Testis (tissue), 2 donors: ENCODE measurements around the gene RIN2.

Experiments
- CTCF ChIP-seq, 3 experiments: fragments of 450-650 bp in 2 of 3; fragments of 200-600 bp in 1 of 3; sonication (generic) in 1 of 3; IDR thresholded peaks; one replicate each; pipeline ENCODE4 v1.5.1; 2016 to 2019; ENCODE audit warnings: antibody characterized with exemption in 3 of 3, mild to moderate bottlenecking in 2 of 3, moderate library complexity in 1 of 3
- POLR2A ChIP-seq: fragments of 450-650 bp; IDR thresholded peaks from one replicate; pipeline ENCODE4 v1.6.1; 2017; ENCODE audit warnings: antibody characterized with exemption, mild to moderate bottlenecking, moderate library complexity

- no peak for TF ChIP-seq CTCF (IDR thresholded peaks at IDR 0.05)
- TF ChIP-seq POLR2A, result no peak
Observed at GRCh38 chr20:19723051-19723450, 35.0 kb upstream of the RIN2 start.
